NCI-H2081 treated with DMSO at 0.1 percent for 48 hours (cell line): ENCODE data around the gene ZNF584.

ENCODE experiments used
- DNase-seq: peaks from one replicate; lab custom pipeline; 2025; lab: John Stamatoyannopoulos, UW

The ZNF584 gene

GRCh38 chr19:58385891-58386575 lies 22.4 kb upstream of the ZNF584 start:
- no peak for DNase-seq

DNA sequence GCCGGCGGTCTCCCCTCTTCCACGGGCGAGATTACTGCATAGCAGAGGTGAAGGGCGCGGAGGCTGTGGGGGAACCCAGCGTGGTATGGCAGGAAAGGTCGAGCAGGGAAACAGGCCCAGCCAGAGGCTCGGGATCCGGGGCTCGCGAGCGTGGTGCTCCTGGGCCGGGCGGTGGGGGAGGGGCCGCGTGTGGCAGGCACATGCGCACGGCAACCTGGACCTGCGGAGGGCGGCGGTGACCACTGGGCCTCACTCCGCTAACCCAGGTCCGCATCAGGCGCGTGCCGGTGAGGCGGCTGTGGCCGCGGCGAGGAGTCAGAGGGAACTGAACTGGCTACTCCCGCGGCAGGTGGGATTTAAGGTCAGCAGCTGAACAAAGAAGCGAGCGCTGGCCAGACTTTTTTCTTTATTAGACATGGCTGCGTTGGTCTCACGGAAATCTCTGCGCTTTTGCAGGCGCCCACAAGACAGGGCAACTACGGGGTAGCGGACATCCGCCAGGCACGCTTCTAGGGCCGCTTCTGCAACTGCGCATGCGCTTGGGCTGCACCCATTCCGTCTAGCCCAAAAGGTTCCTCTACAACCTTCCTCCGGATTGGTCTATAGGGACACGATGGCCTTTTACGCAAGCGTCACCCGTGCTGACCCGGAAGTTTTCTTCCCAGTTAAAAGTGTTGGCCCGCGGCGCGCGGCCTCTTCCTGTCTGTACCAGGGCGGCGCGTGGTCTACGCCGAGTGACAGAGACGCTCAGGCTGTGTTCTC lies 21.7 kb upstream of the ZNF584 start, which contains the start of gene RPS5:
TSS of gene RPS5 (plus strand) at position 694 of the 762 bp plus-strand sequence. CDS start 869 bp downstream, outside the sequence.
- DNase-seq, result peak; percentile 94

- DNase-seq, result no peak
Observed at GRCh38 chr19:58387338-58388174, 20.9 kb upstream of the ZNF584 start.

DNA sequence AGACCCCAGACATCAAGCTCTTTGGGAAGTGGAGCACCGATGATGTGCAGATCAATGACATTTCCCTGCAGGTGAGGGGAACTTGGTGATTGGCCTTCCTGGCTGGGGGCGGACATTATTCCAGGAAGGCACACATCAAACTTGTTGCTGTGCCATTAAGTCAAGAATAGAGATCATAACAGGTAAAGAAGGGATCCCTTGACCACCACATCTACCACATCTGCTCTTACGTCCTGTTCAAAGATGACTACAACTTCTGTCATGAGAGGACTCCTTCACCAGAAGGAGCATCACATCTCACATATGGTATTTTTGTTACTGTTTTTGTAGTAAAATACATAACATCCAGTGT lies 20.3 kb upstream of the ZNF584 start:
- no peak for DNase-seq

GRCh38 chr19:58392945-58393724 lies 15.3 kb upstream of the ZNF584 start:
- no peak for DNase-seq

- DNase-seq, result no peak
Observed at GRCh38 chr19:58393725-58394033, 14.8 kb upstream of the ZNF584 start.

DNA sequence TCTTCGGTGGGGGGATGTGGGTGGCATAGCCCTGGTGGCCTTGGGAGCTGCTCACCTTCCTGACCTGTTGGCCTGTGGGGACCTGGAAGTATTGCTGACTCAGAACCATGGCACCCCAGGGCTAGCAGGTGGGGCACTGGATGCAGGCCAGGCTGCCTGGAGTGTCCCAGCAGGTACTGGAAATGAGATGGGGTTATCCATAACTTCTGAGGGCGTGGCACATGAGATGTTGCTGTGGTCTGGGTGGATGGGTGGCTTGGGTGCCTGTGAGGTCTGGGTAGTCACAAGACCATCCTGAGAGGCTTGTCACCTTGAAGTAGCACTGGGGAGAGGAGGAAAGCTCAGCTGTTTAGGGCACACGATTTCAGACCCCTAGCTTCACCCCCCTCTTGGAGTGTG lies 13.6 kb upstream of the ZNF584 start:
- no peak for DNase-seq

- no peak for DNase-seq
Observed at GRCh38 chr19:58395220-58395978, 13.1 kb upstream of the ZNF584 start, which contains the start of gene RNF225. Gene RNF225, plus strand, starts transcription at chr19:58395656. Its CDS starts 434 bp downstream, at chr19:58396090.

DNA sequence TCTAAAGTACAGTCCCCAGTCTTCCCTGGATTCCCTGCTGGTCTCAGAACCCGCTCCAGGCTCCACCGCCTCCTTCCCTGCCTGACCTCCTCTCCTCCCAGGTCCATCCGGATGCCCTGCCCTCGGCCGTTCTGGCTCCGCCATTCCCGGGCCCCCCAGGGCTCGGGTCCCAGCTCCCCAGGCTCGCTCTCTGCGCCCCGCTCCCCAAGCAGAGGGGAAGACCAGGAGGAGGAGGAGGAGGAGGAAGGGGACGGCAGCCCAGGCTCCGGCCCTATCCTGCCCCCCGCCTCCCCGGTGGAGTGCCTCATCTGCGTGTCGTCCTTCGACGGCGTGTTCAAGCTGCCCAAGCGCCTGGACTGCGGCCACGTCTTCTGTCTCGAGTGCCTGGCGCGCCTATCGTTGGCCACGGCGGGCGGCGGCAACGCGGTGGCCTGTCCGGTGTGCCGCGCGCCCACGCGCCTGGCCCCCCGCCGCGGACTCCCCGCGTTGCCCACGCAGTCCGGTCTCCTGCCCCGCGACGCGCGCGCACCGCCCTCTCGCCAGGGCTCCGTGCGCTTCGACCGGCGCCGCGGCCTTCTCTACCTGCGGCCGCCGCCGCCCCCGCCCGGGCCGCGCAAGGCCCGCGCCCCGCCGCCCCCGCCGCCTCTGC lies 12.3 kb upstream of the ZNF584 start:
- DNase-seq, result no peak

DNA sequence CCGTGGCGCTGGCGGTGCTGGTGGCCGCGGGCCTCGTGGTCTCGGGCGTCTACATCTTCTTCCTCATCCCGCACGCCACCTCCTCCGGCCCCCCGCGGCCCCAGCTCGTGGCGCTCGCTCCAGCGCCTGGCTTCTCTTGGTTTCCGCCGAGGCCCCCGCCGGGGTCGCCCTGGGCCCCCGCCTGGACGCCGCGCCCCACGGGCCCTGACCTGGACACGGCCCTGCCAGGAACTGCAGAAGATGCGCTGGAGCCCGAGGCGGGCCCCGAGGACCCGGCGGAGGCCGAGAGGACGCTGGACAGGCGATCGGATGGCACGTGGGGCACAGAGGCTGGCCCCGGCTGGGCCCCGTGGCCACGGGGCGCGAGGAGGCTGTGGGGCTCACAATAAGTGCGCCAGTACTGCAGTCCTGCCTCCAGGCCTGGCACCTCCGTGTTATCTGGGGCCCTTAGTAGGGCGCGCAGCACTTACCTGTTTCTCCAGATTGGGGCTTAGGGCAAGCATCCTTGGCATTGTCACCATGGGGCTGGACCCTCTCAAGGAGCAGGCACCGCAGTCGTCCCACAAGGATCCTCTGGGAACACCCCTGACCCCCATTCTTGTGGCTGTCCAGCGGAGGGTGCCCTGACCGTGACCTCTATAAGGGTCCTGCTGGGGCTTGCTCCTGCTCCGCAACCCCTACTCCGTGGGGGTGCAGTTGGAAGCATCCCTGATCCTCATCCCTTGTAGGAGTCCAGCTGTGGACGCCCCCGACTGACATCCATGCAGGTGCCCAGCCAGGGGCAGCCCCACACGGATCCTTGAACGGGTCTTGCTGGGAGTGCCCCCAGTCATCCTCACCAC lies 11.5 kb upstream of the ZNF584 start:
- DNase-seq, result no peak

- DNase-seq, result no peak
Observed at GRCh38 chr19:58397533-58398037, 10.9 kb upstream of the ZNF584 start.

- no peak for DNase-seq
Observed at GRCh38 chr19:58398087-58398486, 10.4 kb upstream of the ZNF584 start.

DNA sequence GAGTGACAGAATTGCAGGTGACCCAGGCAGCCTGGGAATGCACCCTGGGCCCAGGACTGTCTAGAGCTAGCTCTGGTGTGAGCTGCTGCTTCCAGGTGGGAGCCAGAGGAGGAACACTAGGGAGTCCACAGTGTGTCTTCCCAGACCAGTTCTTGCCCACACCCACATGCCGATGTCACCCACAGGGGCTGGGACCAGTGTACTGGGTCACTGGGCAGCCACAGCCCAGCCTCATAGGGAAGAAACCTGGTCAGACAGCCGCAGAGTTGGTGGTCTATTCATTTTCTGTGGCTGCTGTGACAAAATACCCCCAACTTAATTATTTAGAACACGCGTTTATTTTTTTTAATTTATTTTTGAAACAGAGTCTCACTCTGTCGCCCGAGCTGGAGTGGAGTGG lies 9.9 kb upstream of the ZNF584 start:
- DNase-seq, result no peak

DNA sequence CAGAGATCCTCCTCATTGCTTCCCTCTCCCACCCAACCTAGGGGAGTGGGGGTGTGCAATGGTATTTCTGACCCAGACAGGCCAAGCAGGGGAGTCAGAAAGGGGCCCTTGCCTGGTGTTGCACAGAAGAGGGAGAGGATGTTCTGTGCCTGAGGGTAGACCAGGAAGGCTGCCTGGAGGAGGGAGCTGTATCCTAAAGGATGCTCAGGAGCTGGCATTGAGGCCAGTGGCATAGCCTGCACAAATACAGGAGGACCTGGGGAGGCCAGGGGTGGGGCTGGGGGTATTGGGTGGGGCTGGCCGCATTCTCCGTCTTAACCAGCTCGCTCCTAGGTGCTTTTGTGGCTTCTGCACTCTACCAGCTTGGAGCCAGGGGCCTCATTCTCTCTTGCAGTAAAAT lies 8.5 kb upstream of the ZNF584 start:
- DNase-seq, result no peak

- DNase-seq, result no peak
Observed at GRCh38 chr19:58400316-58400915, 8.0 kb upstream of the ZNF584 start.

DNA sequence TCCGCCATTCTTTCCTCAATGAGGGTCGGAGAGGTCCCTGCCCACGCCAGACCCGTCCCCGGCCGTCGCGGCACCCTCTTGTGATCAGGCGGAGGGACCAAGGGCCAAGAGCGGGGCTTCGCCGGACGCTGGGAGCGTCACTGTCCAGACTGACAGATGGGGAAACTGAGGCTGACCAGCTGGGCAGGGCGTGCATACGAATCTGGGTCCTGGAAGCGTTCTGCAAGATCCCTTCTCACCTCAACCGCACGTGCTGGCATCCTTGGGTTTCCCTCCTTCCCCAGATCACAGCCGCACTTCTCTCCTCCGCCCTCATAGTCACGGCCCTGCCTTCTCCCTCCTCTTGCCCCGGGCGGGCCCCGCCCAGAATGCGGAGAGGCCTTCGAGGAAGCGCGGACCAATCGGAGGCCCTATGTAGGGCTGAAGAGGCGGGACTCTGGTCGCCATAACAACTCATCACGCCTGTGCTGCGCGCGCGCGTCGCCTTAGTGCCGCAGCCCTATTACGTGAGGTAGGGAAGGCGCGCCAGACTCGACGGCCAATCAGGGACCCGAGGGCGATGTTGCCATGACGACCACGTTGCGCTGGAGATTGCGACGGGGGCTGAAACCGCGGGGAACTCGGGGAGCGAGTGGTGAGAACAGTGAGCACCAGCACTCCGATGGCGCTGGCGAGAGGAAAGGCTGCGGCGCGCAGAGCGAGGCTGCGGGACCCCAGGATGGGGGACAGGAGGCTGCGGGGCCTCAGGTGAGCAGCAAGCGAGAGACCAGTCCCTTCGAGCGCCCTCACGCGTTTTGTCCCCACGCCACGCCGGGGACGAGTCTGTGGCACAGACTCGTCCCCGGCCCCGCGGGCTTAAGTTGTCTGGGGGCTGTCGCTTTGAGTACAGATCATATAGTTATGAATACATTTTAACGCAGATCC lies 7.3 kb upstream of the ZNF584 start:
- DNase-seq, result peak; percentile 95

GRCh38 chr19:58401840-58402421 lies 6.5 kb upstream of the ZNF584 start:
- no peak for DNase-seq
